PFSK-1 (cell line): ENCODE data around the gene DYDC1. TPM values are rescaled to one million over a fixed set of nuclear protein-coding genes. Genes with fewer than 3 reads are reported as not detected.

ENCODE experiments used
- FOXP2 ChIP-seq: optimal IDR thresholded peaks from 2 replicates; pipeline ENCODE3; 2011; ENCODE audit warnings: borderline replicate concordance, control low read depth, inconsistent platforms; ENCODE audit not compliant: insufficient read depth; ENCODE audit errors: extremely low read length, extremely low read depth
- POLR2AphosphoS5 ChIP-seq: IDR thresholded peaks from 2 replicates; pipeline ENCODE4 v1.6.1; 2012; ENCODE audit warnings: low read depth, mild to moderate bottlenecking, control low read depth, low read length, moderate library complexity
- SIN3A ChIP-seq: IDR thresholded peaks from 2 replicates; pipeline ENCODE4 v1.6.1; 2012; ENCODE audit warnings: mild to moderate bottlenecking, low read length, moderate library complexity, borderline replicate concordance; ENCODE audit not compliant: insufficient read depth
- TAF1 ChIP-seq: IDR thresholded peaks from 2 replicates; pipeline ENCODE4 v1.6.1; 2012; ENCODE audit warnings: low read length, control low read depth, borderline replicate concordance; ENCODE audit not compliant: insufficient read depth
- polyA plus RNA-seq: library from polyadenylated mRNA; unstranded; fragments of >200 nt; gene quantifications from one replicate; pipeline ENCODE4 v1.2.1, GENCODE V29; 2012; ENCODE audit warnings: low read depth, missing spikeins; ENCODE audit not compliant: insufficient read length
- TF ChIP-seq, protein P1 (sequence below), 2 experiments: IDR thresholded peaks; 2 replicates each; pipeline versions ENCODE4 v1.6.1 to v1.8.0; 2011 to 2012; ENCODE audit warnings: low read depth in 2 of 2, low read length in 2 of 2, control low read depth in 1 of 2, inconsistent platforms in 1 of 2, mild to moderate bottlenecking in 1 of 2, moderate library complexity in 1 of 2; ENCODE audit not compliant: insufficient read depth in 1 of 2

Gene DYDC1
- polyA plus RNA-seq: not detected

DNA sequence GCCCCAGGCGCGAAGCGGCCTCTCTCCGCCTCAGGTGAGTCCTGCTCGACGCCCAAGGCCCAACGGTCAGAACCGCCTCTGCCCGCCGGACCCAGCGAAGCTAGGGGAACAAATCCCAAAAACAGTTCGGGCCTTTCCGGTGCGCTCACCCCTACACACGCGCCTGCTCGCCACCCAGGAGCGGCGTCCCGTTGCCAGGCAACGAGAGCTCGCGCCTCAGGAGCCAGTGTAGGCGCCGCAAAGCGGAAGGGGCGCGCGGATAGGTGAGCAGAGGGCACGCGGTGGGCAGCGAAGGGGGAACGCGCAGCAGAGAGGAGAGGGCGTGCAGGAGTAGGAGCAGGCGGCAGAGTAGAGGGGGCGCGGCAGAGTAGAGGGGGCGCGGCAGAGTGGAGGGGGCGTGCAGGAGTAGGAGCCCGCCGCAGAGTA lies at the start of gene DYDC1, which contains the start of gene DYDC2:
Gene DYDC1, minus strand, starts transcription at position 193 of the 426 bp plus-strand sequence. CDS start 4,154 bp downstream, outside the sequence.
Gene DYDC2, plus strand, starts transcription at position 219 of the 426 bp plus-strand sequence. CDS start 5,663 bp downstream, outside the sequence.
- TF ChIP-seq TAF1 (no peak), SIN3A (no peak), POLR2AphosphoS5 (no peak), FOXP2 (no peak)
- TF ChIP-seq, protein P1, sequence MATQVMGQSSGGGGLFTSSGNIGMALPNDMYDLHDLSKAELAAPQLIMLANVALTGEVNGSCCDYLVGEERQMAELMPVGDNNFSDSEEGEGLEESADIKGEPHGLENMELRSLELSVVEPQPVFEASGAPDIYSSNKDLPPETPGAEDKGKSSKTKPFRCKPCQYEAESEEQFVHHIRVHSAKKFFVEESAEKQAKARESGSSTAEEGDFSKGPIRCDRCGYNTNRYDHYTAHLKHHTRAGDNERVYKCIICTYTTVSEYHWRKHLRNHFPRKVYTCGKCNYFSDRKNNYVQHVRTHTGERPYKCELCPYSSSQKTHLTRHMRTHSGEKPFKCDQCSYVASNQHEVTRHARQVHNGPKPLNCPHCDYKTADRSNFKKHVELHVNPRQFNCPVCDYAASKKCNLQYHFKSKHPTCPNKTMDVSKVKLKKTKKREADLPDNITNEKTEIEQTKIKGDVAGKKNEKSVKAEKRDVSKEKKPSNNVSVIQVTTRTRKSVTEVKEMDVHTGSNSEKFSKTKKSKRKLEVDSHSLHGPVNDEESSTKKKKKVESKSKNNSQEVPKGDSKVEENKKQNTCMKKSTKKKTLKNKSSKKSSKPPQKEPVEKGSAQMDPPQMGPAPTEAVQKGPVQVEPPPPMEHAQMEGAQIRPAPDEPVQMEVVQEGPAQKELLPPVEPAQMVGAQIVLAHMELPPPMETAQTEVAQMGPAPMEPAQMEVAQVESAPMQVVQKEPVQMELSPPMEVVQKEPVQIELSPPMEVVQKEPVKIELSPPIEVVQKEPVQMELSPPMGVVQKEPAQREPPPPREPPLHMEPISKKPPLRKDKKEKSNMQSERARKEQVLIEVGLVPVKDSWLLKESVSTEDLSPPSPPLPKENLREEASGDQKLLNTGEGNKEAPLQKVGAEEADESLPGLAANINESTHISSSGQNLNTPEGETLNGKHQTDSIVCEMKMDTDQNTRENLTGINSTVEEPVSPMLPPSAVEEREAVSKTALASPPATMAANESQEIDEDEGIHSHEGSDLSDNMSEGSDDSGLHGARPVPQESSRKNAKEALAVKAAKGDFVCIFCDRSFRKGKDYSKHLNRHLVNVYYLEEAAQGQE (IDR thresholded peaks at IDR 0.05; ENCODE audit: insufficient read depth in 1 of 2, low read depth in 2 of 2, low read length in 2 of 2): no peak

DNA sequence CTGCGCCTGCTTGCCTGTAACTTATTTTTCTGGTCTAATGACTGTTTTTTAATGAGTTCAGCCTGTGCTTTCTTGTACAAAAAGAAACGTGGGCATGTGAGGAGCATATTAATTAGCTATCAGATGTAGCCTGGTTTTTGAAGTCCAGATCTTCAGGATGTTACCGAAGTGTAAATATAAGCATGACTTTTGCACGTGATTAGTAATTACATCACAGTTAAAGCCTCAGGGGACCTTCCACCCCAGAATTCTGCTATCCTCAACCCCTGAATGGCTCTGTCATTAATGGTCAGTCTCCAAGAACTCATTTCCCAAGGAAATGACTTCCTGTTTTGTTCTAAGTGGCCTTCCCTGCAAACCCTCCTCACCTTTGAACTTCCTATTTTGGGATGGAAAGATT lies 49.6 kb upstream of the DYDC1 start:
- TF ChIP-seq POLR2AphosphoS5 (no peak), FOXP2 (no peak), SIN3A (no peak), TAF1 (no peak)
- TF ChIP-seq, protein P1 (IDR thresholded peaks at IDR 0.05; ENCODE audit: insufficient read depth in 1 of 2, low read depth in 2 of 2, low read length in 2 of 2): no peak

DNA sequence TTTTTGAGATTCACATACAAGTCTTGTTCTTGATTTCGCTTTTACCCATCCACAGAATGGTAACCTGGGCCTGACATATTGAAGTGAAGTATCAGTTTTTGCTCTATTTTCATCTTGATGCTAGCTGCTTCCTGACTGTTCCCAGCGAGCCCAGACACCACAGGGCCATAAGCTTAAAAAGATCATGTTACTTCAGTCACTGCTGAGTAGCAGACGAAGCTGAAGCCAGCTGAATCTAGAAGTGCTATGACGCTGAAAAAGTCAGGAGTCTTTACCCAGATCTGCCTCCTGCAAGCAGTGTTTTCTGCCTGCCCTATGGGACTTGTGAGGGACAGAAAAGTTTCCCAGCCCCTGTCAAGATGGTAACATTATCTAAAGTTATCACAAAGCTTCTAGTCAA lies 49.1 kb upstream of the DYDC1 start:
- TF ChIP-seq POLR2AphosphoS5 (no peak), FOXP2 (no peak), SIN3A (no peak), TAF1 (no peak)
- TF ChIP-seq, protein P1 (IDR thresholded peaks at IDR 0.05; ENCODE audit: insufficient read depth in 1 of 2, low read depth in 2 of 2, low read length in 2 of 2): no peak

DNA sequence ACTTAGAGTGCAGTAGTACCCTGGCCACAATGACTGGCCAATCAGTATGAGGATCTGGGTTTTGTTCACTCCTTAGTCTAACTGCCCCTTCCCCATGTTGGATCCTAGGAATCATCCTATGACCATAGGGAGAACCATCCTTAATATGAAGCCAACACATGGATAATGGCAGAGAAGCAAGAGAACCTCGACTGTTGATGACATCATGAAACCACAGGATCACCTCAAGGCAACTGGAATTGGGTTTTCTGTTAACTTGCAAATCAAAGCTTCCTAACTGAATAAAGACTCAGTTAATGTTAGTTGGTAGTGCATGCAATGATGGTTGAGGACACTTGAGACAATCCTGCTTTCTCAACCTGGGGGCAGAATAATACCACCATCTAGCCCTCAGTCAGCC lies 48.5 kb upstream of the DYDC1 start:
- TF ChIP-seq, protein P1 (IDR thresholded peaks at IDR 0.05; ENCODE audit: insufficient read depth in 1 of 2, low read depth in 2 of 2, low read length in 2 of 2): no peak
- TF ChIP-seq SIN3A (no peak), POLR2AphosphoS5 (no peak), FOXP2 (no peak)
